Measurements from ENCODE around the gene CIAO3.

The CIAO3 gene

DNA sequence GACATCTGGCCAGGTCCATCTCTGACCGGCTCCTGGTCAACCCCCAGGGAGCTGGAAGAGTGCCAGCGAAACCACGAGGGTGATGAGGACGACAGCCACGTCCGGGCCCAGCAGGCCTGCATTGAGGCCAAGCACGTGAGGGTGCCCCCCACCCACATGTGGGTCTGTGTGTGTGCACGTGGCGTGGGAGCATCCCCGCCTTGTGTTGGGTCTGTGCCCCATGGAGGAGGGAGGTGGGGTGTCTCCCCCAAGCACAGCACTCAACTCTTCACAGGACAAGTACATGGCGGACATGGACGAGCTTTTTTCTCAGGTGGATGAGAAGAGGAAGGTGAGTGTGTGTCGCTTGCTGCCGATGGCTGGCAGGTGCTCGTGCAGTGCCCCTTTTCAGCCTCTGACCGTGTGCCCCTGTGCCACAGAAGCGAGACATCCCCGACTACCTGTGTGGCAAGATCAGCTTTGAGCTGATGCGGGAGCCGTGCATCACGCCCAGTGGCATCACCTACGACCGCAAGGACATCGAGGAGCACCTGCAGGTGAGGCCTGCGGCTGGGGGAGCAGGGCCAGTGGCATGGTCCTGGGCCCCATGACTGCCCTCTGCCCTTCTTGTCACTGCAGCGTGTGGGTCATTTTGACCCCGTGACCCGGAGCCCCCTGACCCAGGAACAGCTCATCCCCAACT lies 58.9 kb downstream of the CIAO3 start:
- Histone ChIP-seq H3K9ac (peak overlapping the region; percentile 87 to 96 (median 91); a peak in 21 of 22 replicates), H3K9me3 (replicated peaks in 1 of 11) (no peaks in the 10 kb centered on the region), H3K36me3 (peaks cover 28 to 47% (median 33%) of the 10 kb centered on the region in 11 experiments), H3K27me3 (no peaks in the 10 kb centered on the region; a peak in 2 of 22 replicates), H3K27ac (peak overlapping the region in 2 of 11 experiments; percentile 82; a peak in 4 of 22 replicates), H3K4me2 (peak overlapping the region; percentile 95 to 99 (median 99)), H4K20me1 (peaks cover 26 to 70% (median 47%) of the 10 kb centered on the region in 11 experiments; a peak in 21 of 22 replicates), H3K4me1 (peaks cover 42 to 64% (median 52%) of the 10 kb centered on the region in 10 experiments), H3K4me3 (peak overlapping the region; percentile 75 to 98 (median 90))
- no peak for TF ChIP-seq Cebpa-rat (IDR thresholded peaks at IDR 0.05)

DNA sequence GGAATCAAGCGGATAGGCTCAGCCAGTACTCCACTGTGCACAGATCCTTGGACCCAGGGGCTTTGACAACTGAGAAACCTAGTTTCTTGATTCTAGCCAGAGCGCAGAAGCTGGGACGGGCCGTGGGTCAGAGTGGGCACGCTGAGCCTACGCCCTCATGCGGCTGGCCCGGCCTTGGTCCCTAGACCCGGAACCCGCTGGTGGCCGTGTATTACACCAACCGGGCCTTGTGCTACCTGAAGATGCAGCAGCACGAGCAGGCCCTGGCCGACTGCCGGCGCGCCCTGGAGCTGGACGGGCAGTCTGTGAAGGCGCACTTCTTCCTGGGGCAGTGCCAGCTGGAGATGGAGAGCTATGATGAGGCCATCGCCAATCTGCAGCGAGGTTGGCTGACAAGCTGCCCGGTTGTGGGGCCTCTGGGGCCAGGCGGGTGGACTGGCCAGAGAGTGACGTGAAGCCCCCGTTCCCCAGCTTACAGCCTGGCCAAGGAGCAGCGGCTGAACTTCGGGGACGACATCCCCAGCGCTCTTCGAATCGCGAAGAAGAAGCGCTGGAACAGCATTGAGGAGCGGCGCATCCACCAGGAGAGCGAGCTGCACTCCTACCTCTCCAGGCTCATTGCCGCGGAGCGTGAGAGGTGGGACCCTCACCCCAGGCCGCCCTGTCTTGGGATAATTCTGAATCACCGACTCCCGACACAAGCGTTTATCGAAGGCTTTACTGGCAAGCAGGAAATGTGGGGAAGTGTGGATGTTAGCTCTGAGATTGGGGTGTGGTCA lies 59.6 kb downstream of the CIAO3 start:
- Histone ChIP-seq H3K27ac (peak overlapping the region; percentile 69 to 91 (median 82); a peak in 21 of 22 replicates), H3K9me3 (replicated peaks in 1 of 11) (no peaks in the 10 kb centered on the region)
- TF ChIP-seq Cebpa-rat (IDR thresholded peaks at IDR 0.05) = no peak

DNA sequence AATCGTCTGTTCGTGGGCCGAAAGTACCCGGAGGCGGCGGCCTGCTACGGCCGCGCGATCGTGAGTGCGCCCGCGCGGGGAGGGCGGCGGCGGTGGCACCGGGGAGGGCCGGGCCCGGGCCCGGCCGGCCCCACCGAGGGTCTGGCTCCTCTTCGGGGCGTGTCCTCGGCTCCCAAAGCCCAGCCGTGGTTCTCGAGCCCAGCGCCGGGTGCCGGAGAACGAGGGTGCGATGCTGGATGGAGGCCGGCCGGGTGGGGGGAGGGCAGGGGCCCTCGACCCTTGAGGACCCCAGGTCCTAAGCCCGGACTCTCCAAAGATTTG lies 60.2 kb downstream of the CIAO3 start:
- Histone ChIP-seq H4K20me1 (peaks cover 26 to 78% (median 56%) of the 10 kb centered on the region in 11 experiments; a peak in 21 of 22 replicates), H3K4me1 (peaks cover 42 to 53% (median 50%) of the 10 kb centered on the region in 10 experiments), H3K4me3 (peak overlapping the region; percentile 75 to 98 (median 90)), H3K27me3 (peaks cover under 1 to 11% (median 2%) of the 10 kb centered on the region in 11 experiments; a peak in 20 of 22 replicates), H3K27ac (peak overlapping the region; percentile 69 to 91 (median 82)), H3K36me3 (peaks cover 23 to 34% (median 27%) of the 10 kb centered on the region in 11 experiments), H3K4me2 (peak overlapping the region; percentile 95 to 99 (median 99)), H3K9ac (peak overlapping the region; percentile 87 to 96 (median 91)), H3K9me3 (replicated peaks in 1 of 11) (no peaks in the 10 kb centered on the region)
- no peak for TF ChIP-seq Cebpa-rat (IDR thresholded peaks at IDR 0.05)

More for the DNA sequence above, 59.6 kb downstream of the CIAO3 start:
- H3K4me3 ChIP-seq = peak overlapping the region; percentile 75 to 98 (median 90)
- peaks cover 26 to 74% (median 54%) of the 10 kb centered on the region in 11 experiments; a peak in 21 of 22 replicates for H4K20me1 ChIP-seq
- peaks cover 0 to 6% (median 0%) of the 10 kb centered on the region in 11 experiments; a peak in 5 of 22 replicates for H3K27me3 ChIP-seq
- peak overlapping the region; percentile 87 to 96 (median 91) for H3K9ac ChIP-seq
- peaks cover 23 to 39% (median 27%) of the 10 kb centered on the region in 11 experiments for H3K36me3 ChIP-seq
- peaks cover 42 to 57% (median 51%) of the 10 kb centered on the region in 10 experiments for H3K4me1 ChIP-seq
- H3K4me2 ChIP-seq = peak overlapping the region; percentile 95 to 99 (median 99)

GRCh38 chr16:679814-680624 lies 60.8 kb downstream of the CIAO3 start, which contains the start of gene STUB1:
Gene STUB1, plus strand, starts transcription at chr16:680410. Its CDS starts 116 bp downstream, at chr16:680526.
- Histone ChIP-seq H3K27ac (peak within 1 kb of the TSS; percentile 69 to 91 (median 82)), H3K36me3 (peaks cover 22 to 29% (median 26%) of the 10 kb centered on the region in 11 experiments), H3K9me3 (replicated peaks in 1 of 11) (no peaks in the 10 kb centered on the region), H3K4me3 (peak within 1 kb of the TSS; percentile 75 to 98 (median 90)), H3K4me1 (peaks cover 39 to 53% (median 47%) of the 10 kb centered on the region in 10 experiments), H3K9ac (peak within 1 kb of the TSS; percentile 87 to 96 (median 91)), H3K27me3 (peaks cover 7 to 17% (median 8%) of the 10 kb centered on the region in 11 experiments), H4K20me1 (peaks cover 30 to 80% (median 62%) of the 10 kb centered on the region in 11 experiments; a peak in 21 of 22 replicates), H3K4me2 (peak within 1 kb of the TSS; percentile 95 to 99 (median 99))
- no peak for TF ChIP-seq Cebpa-rat (IDR thresholded peaks at IDR 0.05)
